ENCODE measurements around the gene GAGE13.
A peak's percentile ranks its signal among the peaks of the same experiment; 100 is the strongest.
"Not testable (repeated sequence)": the region's sequence is repeated elsewhere in the genome, so short reads cannot be mapped to it uniquely, and the experiment has no call there.

The GAGE13 gene

DNA sequence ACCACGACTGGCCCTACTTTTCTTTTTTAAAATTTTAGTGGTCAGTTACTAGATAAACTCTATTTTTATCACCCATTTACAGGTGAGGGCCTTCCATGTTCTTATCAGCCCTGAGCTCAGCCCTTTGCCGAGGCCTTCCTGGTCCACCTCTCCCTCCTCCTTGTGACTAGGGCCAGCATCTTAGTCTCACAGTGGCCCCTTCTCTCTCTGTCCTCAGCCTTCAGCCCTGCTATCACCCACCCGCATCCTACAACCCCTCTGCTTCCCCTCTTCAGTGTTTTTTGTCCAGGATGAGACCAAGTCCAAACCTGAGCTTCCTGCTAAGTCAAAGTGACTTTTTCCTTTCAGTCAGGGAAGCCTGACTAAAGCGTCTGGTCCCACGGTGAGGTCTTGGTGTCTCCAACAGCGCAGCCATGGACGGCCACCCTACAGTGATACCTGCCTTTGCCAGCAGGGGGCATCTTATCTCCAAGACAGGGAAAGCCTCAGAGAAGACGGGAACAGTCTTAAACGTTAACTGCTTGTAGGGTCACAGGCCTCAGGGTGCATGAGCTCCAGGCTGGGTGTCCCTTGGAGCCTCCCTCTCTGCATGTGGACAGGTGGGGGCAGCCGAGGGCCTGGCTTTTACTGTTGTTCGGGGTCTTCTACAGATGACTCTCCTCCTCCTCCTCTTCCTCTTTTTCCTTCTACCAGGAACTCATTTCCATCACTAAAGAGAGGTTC, 39.6 kb upstream of the GAGE13 start:
- POLR2A ChIA-PET: no interaction called here
- H3K36me3 ChIP-seq (ENCODE audit: control insufficient read depth in 4 of 4, insufficient read depth in 4 of 4, low read length in 3 of 4): no peaks in the 10 kb centered on the region

DNA sequence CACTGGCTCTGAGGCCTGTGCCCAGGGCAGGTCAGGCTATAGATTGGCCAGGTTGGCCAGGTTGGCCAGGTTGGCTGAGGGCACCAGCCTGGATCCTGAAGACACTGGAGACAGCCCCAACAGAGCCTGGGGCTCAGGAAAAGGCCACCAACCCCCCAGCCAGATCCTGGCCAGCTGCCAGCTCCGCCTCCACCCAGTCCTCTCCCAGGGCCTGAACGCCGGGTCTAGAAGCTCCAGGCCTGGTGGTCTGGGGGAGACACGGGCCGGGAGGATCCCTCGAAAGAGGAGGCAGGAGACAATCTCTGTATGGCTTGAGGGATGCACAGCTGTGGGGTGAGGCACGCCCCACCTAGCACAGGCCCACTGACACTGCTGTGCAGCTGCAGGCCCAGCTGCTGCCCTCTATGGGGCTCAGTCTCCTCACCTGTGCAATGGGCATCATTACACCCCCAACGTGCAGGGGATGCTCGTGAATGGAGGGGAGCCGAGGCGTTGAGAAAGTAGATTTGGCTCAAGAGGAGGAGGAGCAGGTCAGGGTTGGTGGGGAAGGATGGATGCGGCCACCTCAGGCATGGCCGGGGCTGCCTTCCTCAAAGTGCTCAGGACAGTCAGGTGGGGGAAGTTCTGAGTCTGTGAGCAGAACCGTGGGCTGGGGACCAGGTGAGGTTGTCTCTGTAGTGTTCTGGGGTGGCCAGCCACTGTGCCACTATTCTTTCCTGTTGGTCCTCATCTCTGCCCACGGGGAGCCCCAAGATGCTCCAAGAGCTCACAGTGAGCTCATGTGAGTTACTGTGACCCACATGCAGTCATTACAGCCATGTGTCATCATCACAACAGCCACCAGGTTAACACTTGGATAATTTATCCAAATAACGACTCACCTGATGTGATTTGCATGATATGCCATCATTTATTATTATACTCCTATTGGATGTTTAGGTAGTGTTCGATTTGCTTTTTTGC, 38.7 kb upstream of the GAGE13 start:
- POLR2A ChIA-PET: no interaction called here
- CTCF ChIA-PET: interaction anchor here (1.0 to 2.2 kb wide), 2 partner anchors 11 to 625 kb away, joined by 3 to 8 read pairs; no protein-coding TSS in a partner anchor

More for the DNA sequence above, 39.6 kb upstream of the GAGE13 start:
- Histone ChIP-seq H3K4me3 (ENCODE audit: control insufficient read depth in 1 of 7, extremely low read depth in 1 of 7, insufficient read depth in 4 of 7, low read depth in 2 of 7, low read length in 6 of 7) (peak overlapping the region in 1 of 7 experiments; percentile 23), H3K4me1 (ENCODE audit: control extremely low read depth in 1 of 4, control insufficient read depth in 4 of 4, insufficient read depth in 4 of 4, low read length in 3 of 4) (peaks cover 0 to 6% (median 2%) of the 10 kb centered on the region in 4 experiments), H3K27me3 (replicated peaks in 2 of 5; ENCODE audit: control insufficient read depth in 4 of 5, insufficient read depth in 5 of 5, low read length in 4 of 5) (peaks cover 0 to 4% (median 0%) of the 10 kb centered on the region in 5 experiments), H3K9me3 (ENCODE audit: control extremely low read depth in 1 of 5, control insufficient read depth in 4 of 5, insufficient read depth in 2 of 5, low read depth in 1 of 5, low read length in 4 of 5) (no peaks in the 10 kb centered on the region), H3K27ac (ENCODE audit: insufficient read depth in 1 of 2, low read depth in 1 of 2, low read length in 2 of 2, poor library complexity in 1 of 2, severe bottlenecking in 2 of 2) (no peak overlapping the region)
- 40% methylated on average over 10 of the region's 11 CpGs for WGBS (ENCODE audit: insufficient coverage)
- DNase-seq: peak; percentile 56 to 76 (median 73)
- CTCF ChIA-PET: interaction anchor here (0.8 to 2.2 kb wide), 5 partner anchors 10 to 625 kb away, joined by 3 to 8 read pairs (median 3); no protein-coding TSS in a partner anchor

DNA sequence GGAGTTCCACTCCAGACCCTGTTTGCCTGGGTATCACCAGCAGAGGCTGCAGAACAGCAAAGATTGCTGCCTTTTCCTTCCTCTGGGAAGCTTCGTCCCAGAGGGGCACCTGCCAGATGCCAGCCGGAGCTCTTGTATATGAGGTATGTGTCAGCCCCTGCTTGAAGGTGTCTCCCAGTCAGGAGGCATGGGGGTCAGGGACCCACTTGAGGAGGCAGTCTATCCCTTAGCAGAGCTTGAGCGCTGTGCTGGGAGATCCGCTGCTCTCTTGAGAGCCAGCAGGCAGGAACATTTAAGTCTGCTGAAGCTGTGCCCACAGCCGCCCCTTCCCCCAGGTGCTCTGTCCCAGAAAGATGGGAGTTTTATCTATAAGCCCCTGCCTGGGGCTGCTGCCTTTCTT, 32.1 kb upstream of the GAGE13 start:
- POLR2A ChIA-PET; H3K36me3 ChIP-seq (ENCODE audit: control insufficient read depth in 4 of 4, insufficient read depth in 4 of 4, low read length in 3 of 4); H3K4me1 ChIP-seq (ENCODE audit: control extremely low read depth in 1 of 4, control insufficient read depth in 4 of 4, insufficient read depth in 4 of 4, low read length in 3 of 4); H3K27me3 ChIP-seq (replicated peaks in 2 of 5; ENCODE audit: control insufficient read depth in 4 of 5, insufficient read depth in 5 of 5, low read length in 4 of 5); H3K4me3 ChIP-seq (ENCODE audit: control insufficient read depth in 1 of 7, extremely low read depth in 1 of 7, insufficient read depth in 4 of 7, low read depth in 2 of 7, low read length in 6 of 7); H3K9me3 ChIP-seq (ENCODE audit: control extremely low read depth in 1 of 5, control insufficient read depth in 4 of 5, insufficient read depth in 2 of 5, low read depth in 1 of 5, low read length in 4 of 5); DNase-seq; CTCF ChIA-PET; H3K27ac ChIP-seq (ENCODE audit: insufficient read depth in 1 of 2, low read depth in 1 of 2, low read length in 2 of 2, poor library complexity in 1 of 2, severe bottlenecking in 2 of 2): not testable (repeated sequence)
- WGBS (ENCODE audit: insufficient coverage): 85% methylated on average over 4 of the region's 5 CpGs

More for the DNA sequence above, 38.7 kb upstream of the GAGE13 start:
- H3K36me3 ChIP-seq (ENCODE audit: control insufficient read depth in 4 of 4, insufficient read depth in 4 of 4, low read length in 3 of 4): no peaks in the 10 kb centered on the region
- H3K27ac ChIP-seq (ENCODE audit: insufficient read depth in 1 of 2, low read depth in 1 of 2, low read length in 2 of 2, poor library complexity in 1 of 2, severe bottlenecking in 2 of 2): no peak overlapping the region
- no peaks in the 10 kb centered on the region for H3K27me3 ChIP-seq (replicated peaks in 2 of 5; ENCODE audit: control insufficient read depth in 4 of 5, insufficient read depth in 5 of 5, low read length in 4 of 5)
- DNase-seq: no peak
- 90% methylated on average over 12 of the region's 17 CpGs for WGBS (ENCODE audit: insufficient coverage)
- peaks cover 0 to 6% (median under 1%) of the 10 kb centered on the region in 4 experiments for H3K4me1 ChIP-seq (ENCODE audit: control extremely low read depth in 1 of 4, control insufficient read depth in 4 of 4, insufficient read depth in 4 of 4, low read length in 3 of 4)
- no peaks in the 10 kb centered on the region for H3K9me3 ChIP-seq (ENCODE audit: control extremely low read depth in 1 of 5, control insufficient read depth in 4 of 5, insufficient read depth in 2 of 5, low read depth in 1 of 5, low read length in 4 of 5)
- H3K4me3 ChIP-seq (ENCODE audit: control insufficient read depth in 1 of 7, extremely low read depth in 1 of 7, insufficient read depth in 4 of 7, low read depth in 2 of 7, low read length in 6 of 7): no peak overlapping the region

DNA sequence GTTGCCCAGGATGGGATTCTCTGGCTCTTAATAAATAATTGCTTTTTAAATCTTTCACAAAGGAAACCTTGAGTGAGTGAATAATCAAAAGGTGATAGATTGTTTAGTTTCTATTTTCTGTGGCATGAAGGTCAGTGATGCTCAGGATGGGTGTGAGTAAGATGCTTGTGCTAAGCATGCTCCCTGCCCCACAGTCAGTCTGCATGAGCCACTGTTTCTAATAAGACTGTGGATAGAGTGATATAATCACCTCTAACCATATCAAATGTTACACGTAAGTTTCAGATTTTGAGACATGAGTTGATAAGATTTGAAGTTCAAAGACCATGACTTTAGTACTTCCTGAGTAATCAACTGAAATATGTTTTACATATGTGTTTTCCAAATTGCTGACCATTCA, 30.7 kb upstream of the GAGE13 start:
- ChIA-PET CTCF (interaction anchor here (0.6 to 0.7 kb wide), 2 partner anchors 10 to 28 kb away, joined by 4 read pairs; no protein-coding TSS in a partner anchor), POLR2A (interaction anchor here (0.6 kb wide), 1 partner anchor 31 kb away, joined by 4 read pairs; no protein-coding TSS in a partner anchor)
- no CpG with 5 or more reads among the region's 1 CpG for WGBS (ENCODE audit: insufficient coverage)
- no peaks in the 10 kb centered on the region for H3K27me3 ChIP-seq (replicated peaks in 2 of 5; ENCODE audit: control insufficient read depth in 4 of 5, insufficient read depth in 5 of 5, low read length in 4 of 5)
- H3K36me3 ChIP-seq (ENCODE audit: control insufficient read depth in 4 of 4, insufficient read depth in 4 of 4, low read length in 3 of 4): no peaks in the 10 kb centered on the region
- no peaks in the 10 kb centered on the region for H3K9me3 ChIP-seq (ENCODE audit: control extremely low read depth in 1 of 5, control insufficient read depth in 4 of 5, insufficient read depth in 2 of 5, low read depth in 1 of 5, low read length in 4 of 5)
- H3K4me1 ChIP-seq (ENCODE audit: control extremely low read depth in 1 of 4, control insufficient read depth in 4 of 4, insufficient read depth in 4 of 4, low read length in 3 of 4): no peaks in the 10 kb centered on the region
- no peak overlapping the region for H3K4me3 ChIP-seq (ENCODE audit: control insufficient read depth in 1 of 7, extremely low read depth in 1 of 7, insufficient read depth in 4 of 7, low read depth in 2 of 7, low read length in 6 of 7)
- DNase-seq: no peak
- H3K27ac ChIP-seq (ENCODE audit: insufficient read depth in 1 of 2, low read depth in 1 of 2, low read length in 2 of 2, poor library complexity in 1 of 2, severe bottlenecking in 2 of 2): no peak overlapping the region

DNA sequence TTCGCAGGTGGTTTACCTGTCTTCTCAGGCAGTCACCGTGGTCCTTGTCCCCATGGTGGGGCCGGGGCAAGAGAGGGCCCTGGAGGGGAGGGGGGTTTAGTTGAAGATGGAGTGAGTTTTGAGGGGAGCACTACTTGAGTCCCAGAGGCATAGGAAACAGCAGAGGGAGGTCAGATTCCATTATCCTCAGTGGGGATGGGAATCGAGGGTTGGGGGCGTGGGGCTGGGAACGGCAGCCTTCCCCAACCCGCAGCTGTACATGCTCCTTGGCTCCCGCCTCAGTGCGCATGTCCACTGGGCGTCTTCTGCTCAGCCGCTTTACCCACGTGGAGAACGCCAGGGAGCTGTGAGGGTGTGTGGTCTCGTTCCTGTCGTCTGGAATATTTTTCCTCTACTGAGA, 28.0 kb upstream of the GAGE13 start, which contains the start of gene GAGE10:
Gene GAGE10, plus strand, starts transcription at position 301 of the 400 bp plus-strand sequence. CDS start 1,214 bp downstream, outside the sequence.
- 89% methylated on average over 14 of the region's 15 CpGs for WGBS (ENCODE audit: insufficient coverage)

DNA sequence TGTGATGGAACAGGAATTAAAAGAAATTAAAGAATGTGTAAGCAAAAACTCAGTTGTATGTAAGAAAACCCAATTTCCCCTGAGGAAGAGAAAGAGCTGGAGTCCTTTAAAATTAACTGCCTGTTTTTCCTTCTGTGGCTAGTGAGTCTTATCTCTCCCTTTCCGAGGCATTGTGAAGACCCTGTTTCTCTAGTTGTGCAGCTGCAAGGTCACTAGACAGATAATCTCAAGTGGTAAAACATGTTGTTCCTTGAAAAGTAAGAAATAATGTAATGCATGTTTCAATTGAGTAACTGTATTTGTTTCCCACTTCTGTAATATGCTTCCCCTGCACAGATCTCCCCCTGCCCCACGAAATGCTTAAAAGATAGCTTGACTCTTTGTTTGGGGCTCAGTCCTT, 23.6 kb upstream of the GAGE13 start:
- H3K27me3 ChIP-seq (replicated peaks in 2 of 5; ENCODE audit: control insufficient read depth in 4 of 5, insufficient read depth in 5 of 5, low read length in 4 of 5); CTCF ChIA-PET; POLR2A ChIA-PET; H3K9me3 ChIP-seq (ENCODE audit: control extremely low read depth in 1 of 5, control insufficient read depth in 4 of 5, insufficient read depth in 2 of 5, low read depth in 1 of 5, low read length in 4 of 5); H3K4me3 ChIP-seq (ENCODE audit: control insufficient read depth in 1 of 7, extremely low read depth in 1 of 7, insufficient read depth in 4 of 7, low read depth in 2 of 7, low read length in 6 of 7); H3K36me3 ChIP-seq (ENCODE audit: control insufficient read depth in 4 of 4, insufficient read depth in 4 of 4, low read length in 3 of 4): not testable (repeated sequence)
- H3K27ac ChIP-seq (ENCODE audit: insufficient read depth in 1 of 2, low read depth in 1 of 2, low read length in 2 of 2, poor library complexity in 1 of 2, severe bottlenecking in 2 of 2): peak overlapping the region in 1 of 2 experiments; percentile 49
- WGBS (ENCODE audit: insufficient coverage): 57% methylated on average over 1 of the region's 2 CpGs
- DNase-seq: peak in 2 of 3 donors; percentile 23 to 62
- peaks cover 0 to 18% (median 5%) of the 10 kb centered on the region in 4 experiments for H3K4me1 ChIP-seq (ENCODE audit: control extremely low read depth in 1 of 4, control insufficient read depth in 4 of 4, insufficient read depth in 4 of 4, low read length in 3 of 4)

More for the DNA sequence above, 28.0 kb upstream of the GAGE13 start, which contains the start of gene GAGE10:
- ChIA-PET CTCF (no interaction called here), POLR2A (no interaction called here)
- H3K36me3 ChIP-seq (ENCODE audit: control insufficient read depth in 4 of 4, insufficient read depth in 4 of 4, low read length in 3 of 4): no peaks in the 10 kb centered on the region
- no peak within 1 kb of the TSS for H3K27ac ChIP-seq (ENCODE audit: insufficient read depth in 1 of 2, low read depth in 1 of 2, low read length in 2 of 2, poor library complexity in 1 of 2, severe bottlenecking in 2 of 2)
- no peak for DNase-seq
- H3K4me3 ChIP-seq (ENCODE audit: control insufficient read depth in 1 of 7, extremely low read depth in 1 of 7, insufficient read depth in 4 of 7, low read depth in 2 of 7, low read length in 6 of 7): no peak within 1 kb of the TSS
- H3K4me1 ChIP-seq (ENCODE audit: control extremely low read depth in 1 of 4, control insufficient read depth in 4 of 4, insufficient read depth in 4 of 4, low read length in 3 of 4): peaks cover 0 to 2% (median 0%) of the 10 kb centered on the region in 4 experiments
- peaks cover 0 to 2% (median 0%) of the 10 kb centered on the region in 5 experiments for H3K27me3 ChIP-seq (replicated peaks in 2 of 5; ENCODE audit: control insufficient read depth in 4 of 5, insufficient read depth in 5 of 5, low read length in 4 of 5)
- H3K9me3 ChIP-seq (ENCODE audit: control extremely low read depth in 1 of 5, control insufficient read depth in 4 of 5, insufficient read depth in 2 of 5, low read depth in 1 of 5, low read length in 4 of 5): no peaks in the 10 kb centered on the region

Measured in common myeloid progenitor, CD34-positive (primary cell).